ENCODE data around the gene NXN. TPM values are rescaled to one million over a fixed set of nuclear protein-coding genes. Genes with fewer than 3 reads are reported as not detected.

The NXN gene
- 2.2 and 5.9 TPM in 2 replicates for total RNA-seq (ENCODE audit: low replicate concordance)

DNA sequence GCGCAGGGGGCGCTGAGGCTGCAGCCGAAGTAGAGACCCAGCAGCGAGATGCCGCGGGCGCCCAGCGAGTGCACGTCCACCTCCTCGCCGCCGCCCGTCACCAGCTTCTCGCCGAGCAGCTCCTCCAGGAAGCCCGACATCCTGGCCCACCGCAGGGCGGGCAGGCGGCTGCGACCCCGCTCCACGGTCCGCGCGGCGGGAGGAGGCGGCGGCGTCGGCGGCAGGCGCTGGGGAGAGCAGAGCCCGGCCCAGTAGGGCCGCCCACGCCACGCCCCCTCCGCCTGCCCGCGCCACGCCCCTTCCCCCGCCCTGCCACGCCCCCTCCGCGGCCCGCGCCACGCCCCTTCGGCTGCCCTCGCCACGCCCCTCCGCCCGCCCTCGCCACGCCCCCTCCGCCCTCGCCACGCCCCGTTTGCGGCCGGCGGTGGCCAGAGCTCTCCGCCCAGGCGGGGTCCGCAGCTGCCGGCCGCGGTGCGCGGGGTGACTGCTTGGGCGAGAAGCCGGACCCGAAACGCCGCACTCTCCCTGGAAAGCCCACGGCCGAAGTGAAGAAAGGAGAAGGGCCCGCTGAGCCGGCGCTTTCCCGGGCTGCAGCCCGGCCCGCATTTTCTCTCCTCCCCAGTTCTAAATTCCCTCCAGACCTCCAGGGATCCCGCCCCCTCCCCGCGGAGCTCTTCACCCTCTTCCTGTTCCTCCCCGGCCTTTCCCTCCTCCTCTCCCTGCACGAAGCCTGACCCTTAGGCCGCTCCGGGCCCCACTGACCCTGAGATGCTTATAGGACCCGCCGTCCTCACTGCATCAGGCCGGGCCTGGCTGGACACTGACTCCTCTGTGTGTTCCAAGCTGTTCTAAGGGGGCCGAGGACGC, at the start of gene NXN:
TSS of gene NXN (minus strand) at position 238 of the 867 bp plus-strand sequence.

DNA sequence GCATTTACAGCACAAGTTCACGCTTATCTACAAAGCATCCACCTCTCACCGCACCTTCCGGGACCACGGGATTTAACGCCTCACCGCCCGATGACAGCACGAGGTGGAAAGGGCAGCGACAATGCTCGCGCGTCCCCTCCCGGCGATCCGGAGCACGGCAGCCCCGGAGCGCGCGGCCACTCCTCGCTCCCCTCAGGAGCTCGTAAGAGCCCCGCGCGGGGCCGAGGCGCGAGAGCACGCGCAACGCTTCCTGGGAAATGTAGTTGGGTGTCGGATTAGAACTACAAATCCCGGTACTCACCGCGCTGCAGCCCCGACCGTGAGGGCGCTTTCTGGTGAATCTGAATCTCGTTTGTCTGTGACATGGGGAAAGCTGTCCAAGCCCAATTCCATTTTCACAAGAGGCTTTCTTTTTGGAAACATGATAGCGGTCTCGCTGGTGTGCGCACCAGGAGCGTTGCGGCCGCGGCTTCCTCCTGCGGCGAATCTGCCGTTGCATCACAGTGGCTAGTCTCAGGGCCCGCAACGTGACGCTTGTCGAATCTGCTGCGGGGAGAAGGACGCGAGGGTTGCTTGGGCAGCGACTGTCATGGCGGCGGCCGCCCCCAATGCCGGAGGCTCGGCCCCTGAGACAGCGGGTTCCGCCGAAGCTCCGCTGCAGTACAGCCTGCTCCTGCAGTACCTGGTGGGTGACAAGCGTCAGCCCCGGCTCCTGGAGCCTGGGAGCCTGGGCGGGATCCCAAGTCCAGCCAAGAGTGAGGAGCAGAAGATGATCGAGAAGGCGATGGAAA, 17.2 kb upstream of the NXN start, which contains the start of gene TIMM22:
TSS of gene TIMM22 (plus strand) at position 576 of the 791 bp plus-strand sequence. CDS start at position 590, 14 bp downstream.

DNA sequence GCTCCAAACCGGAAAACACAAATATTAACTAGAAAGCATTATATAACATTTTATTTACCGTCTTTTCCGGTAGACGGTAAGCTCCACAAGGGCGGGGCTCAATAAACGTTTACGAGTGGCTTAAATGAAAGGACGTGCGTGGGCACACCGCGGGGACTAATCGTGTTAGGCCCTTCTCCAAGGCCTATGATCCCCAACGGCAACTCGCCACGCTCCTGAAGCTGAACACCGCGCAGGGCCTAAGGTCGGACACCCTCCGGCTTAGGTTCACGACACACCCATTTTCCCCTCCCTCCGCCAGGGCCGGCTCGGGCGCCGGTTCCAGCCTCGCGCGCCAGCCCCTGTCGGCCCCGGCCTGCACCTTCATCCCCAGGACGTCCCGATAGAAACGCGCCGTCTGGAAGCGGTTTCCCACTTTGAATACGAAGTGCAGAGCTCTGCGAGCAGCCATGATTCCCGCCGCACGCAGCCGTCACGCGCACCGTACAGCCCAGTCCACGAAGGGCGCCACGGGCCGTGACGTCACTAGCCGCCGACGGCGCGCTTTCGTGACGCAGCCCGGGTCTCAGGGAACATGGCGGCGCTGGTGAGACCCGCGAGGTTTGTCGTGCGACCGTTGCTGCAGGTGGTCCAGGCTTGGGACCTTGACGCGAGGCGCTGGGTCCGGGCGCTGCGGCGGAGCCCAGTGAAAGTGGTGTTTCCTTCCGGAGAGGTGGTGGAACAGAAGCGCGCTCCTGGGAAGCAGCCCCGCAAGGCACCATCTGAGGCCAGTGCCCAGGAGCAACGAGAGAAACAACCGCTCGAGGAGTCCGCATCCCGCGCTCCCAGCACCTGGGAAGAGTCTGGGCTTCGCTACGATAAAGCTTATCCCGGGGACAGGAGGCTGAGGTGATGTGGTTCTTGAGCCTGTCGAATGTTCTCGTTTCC, 197.5 kb downstream of the NXN start, which contains the start of the genes GLOD4 and MRM3:
TSS of gene GLOD4 (minus strand) at position 476 of the 927 bp plus-strand sequence. CDS start at position 451, 25 bp downstream.
TSS of gene MRM3 (plus strand) at position 549 of the 927 bp plus-strand sequence. CDS start at position 575, 26 bp downstream.

DNA sequence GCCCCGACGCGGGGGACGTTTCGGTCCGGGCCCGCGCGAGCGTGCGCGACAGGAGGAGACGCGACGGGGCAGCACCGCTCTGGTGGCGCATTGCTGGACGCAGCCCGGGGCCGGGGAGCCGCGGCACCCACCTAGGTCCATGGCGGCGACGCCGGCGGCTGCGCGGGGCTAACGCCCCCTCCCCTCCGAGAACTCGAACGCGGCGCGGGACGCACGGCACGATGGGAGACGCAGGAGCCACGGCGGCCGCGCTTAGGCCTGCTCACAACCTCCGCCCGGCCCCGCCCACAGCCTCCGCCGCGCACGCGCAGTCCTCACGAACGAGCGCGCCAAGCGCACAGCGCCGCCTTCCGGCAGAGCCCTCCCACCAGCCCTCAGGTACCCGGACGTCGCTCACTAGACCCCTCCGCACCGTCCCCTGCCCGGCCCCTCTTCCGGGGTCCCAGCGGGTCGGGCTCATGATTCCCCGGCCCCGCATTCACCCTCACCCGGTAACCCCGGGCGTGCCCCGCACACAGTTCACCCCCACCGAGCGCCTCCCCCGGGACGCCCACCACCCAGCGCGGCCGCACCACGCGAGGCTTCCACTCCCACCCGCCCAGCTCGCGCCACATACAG, 227.5 kb downstream of the NXN start, which contains the start of gene GEMIN4:
TSS of gene GEMIN4 (minus strand) at position 263 of the 618 bp plus-strand sequence. CDS start at position 141, 122 bp downstream.

Other genes with a start within 250 kb of the NXN start
- 18.9 and 21.1 TPM in 2 replicates for gene TLCD3A, start 247.2 kb downstream of the NXN start, total RNA-seq (ENCODE audit: low replicate concordance)
- 9.2 and 9.5 TPM in 2 replicates for gene GEMIN4, start 227.5 kb downstream of the NXN start, total RNA-seq (ENCODE audit: low replicate concordance)
- 32.6 and 37.7 TPM in 2 replicates for gene GLOD4, start 197.5 kb downstream of the NXN start, total RNA-seq (ENCODE audit: low replicate concordance)
- 17.6 and 22.5 TPM in 2 replicates for gene MRM3, start 197.4 kb downstream of the NXN start, total RNA-seq (ENCODE audit: low replicate concordance)
- 8.9 and 11.2 TPM in 2 replicates for gene TIMM22, start 17.4 kb upstream of the NXN start, total RNA-seq (ENCODE audit: low replicate concordance)
- 46.0 and 75.9 TPM in 2 replicates for gene ABR, start 200.2 kb upstream of the NXN start, total RNA-seq (ENCODE audit: low replicate concordance)

All from smooth muscle cell of the coronary artery (primary cell).